ENCODE data around the gene SEMA3G.

DNA sequence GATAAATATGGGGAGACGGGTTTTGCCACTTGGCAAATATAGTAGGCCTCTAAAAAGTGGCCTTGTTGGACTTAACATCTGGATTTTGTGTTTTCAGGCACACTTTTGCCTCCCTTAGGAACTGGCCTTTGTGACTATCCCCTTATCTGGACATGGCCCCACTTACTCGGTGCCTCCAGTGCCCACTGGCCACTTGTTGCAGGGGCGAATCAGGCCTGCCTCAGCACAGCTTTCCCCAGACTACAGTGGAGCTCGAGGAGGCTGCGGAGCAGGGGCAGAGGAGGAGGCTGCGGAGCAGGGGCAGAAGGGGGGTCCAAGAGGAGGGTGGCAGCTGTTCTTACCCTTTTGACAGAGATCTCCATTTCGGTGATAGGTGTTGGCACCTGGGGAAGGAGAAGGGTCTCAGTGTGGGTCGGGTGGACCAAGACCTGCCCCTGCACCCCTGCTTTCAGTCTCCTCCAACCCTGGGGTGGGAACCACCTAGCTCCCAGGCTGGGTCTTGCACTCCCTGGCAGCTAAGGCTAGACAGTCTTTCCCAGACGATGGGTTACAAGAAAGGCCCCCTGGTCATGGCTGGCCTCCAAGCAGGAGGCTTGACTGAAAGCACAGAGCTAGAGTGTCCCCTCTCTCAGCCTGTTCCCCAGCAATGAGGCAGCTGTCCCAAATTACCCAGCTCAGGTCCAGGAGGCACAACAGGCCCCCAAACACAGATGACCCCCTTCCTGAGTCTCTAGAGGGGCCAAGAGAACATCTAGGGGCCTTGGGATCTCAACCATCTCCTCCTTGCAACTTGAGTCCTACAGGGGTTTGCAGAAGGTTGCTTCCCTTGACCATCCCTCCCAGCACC lies 6.1 kb downstream of the SEMA3G start:
- TF ChIP-seq MYBL2 (CRISPR knock-in tag; IDR thresholded peaks at IDR 0.05) (no peak), TCF7 (CRISPR knock-in tag; IDR thresholded peaks at IDR 0.05; ENCODE audit: low read depth) (no peak), EMX1 (CRISPR knock-in tag; IDR thresholded peaks at IDR 0.05) (no peak)
- TF ChIP-seq, protein P1, sequence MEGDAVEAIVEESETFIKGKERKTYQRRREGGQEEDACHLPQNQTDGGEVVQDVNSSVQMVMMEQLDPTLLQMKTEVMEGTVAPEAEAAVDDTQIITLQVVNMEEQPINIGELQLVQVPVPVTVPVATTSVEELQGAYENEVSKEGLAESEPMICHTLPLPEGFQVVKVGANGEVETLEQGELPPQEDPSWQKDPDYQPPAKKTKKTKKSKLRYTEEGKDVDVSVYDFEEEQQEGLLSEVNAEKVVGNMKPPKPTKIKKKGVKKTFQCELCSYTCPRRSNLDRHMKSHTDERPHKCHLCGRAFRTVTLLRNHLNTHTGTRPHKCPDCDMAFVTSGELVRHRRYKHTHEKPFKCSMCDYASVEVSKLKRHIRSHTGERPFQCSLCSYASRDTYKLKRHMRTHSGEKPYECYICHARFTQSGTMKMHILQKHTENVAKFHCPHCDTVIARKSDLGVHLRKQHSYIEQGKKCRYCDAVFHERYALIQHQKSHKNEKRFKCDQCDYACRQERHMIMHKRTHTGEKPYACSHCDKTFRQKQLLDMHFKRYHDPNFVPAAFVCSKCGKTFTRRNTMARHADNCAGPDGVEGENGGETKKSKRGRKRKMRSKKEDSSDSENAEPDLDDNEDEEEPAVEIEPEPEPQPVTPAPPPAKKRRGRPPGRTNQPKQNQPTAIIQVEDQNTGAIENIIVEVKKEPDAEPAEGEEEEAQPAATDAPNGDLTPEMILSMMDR (IDR thresholded peaks at IDR 0.05): no peak
- TF ChIP-seq, protein P2, sequence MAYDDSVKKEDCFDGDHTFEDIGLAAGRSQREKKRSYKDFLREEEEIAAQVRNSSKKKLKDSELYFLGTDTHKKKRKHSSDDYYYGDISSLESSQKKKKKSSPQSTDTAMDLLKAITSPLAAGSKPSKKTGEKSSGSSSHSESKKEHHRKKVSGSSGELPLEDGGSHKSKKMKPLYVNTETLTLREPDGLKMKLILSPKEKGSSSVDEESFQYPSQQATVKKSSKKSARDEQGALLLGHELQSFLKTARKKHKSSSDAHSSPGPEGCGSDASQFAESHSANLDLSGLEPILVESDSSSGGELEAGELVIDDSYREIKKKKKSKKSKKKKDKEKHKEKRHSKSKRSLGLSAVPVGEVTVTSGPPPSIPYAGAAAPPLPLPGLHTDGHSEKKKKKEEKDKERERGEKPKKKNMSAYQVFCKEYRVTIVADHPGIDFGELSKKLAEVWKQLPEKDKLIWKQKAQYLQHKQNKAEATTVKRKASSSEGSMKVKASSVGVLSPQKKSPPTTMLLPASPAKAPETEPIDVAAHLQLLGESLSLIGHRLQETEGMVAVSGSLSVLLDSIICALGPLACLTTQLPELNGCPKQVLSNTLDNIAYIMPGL (CRISPR knock-in tag; IDR thresholded peaks at IDR 0.05): no peak
